GM23338 (cell line): ENCODE results near the gene TMEM161B. TPM values are rescaled to one million over a fixed set of nuclear protein-coding genes. Genes with fewer than 3 reads are reported as not detected.

Experiments used
- ATAC-seq: fragments of 200-7000 bp; cut with Tn5 transposase; 3 replicates; pipeline ENCODE4 v1.9.1; 2020
- DNase-seq: peaks from one replicate; pipeline ENCODE4 v3.0.0-alpha.2; 2015; ENCODE audit warnings: low spot score
- H2AFZ ChIP-seq: fragments of 200-600 bp; sonication (generic); 2 replicates; pipeline ENCODE4 v1.8.0; 2016; ENCODE audit warnings: antibody characterized with exemption, mild to moderate bottlenecking, moderate library complexity
- H3F3A ChIP-seq: fragments of 200-600 bp; sonication (generic); replicated peaks from 2 replicates; pipeline ENCODE4 v1.8.0; 2017; ENCODE audit warnings: antibody characterized with exemption, mixed run types, low read depth
- H3K27ac ChIP-seq: fragments of 200-600 bp; sonication (generic); 2 replicates; pipeline ENCODE4 v1.6.1; 2016; ENCODE audit warnings: low read depth
- H3K27me3 ChIP-seq: fragments of 200-600 bp; sonication (generic); 2 replicates; pipeline ENCODE4 v1.8.0; 2016; ENCODE audit warnings: mild to moderate bottlenecking, mixed run types, moderate library complexity; ENCODE audit not compliant: insufficient read depth
- H3K36me3 ChIP-seq: fragments of 200-600 bp; sonication (generic); 2 replicates; pipeline ENCODE4 v1.8.0; 2016; ENCODE audit warnings: mild to moderate bottlenecking; ENCODE audit not compliant: insufficient read depth
- H3K4me1 ChIP-seq: fragments of 200-600 bp; sonication (generic); 2 replicates; pipeline ENCODE4 v1.8.0; 2016; ENCODE audit warnings: mild to moderate bottlenecking, moderate library complexity; ENCODE audit not compliant: insufficient read depth
- H3K4me2 ChIP-seq: fragments of 200-600 bp; sonication (generic); 2 replicates; pipeline ENCODE4 v1.7.1; 2017; ENCODE audit warnings: mixed run types
- H3K4me3 ChIP-seq: fragments of 200-600 bp; sonication (generic); 2 replicates; pipeline ENCODE4 v1.6.1; 2016; ENCODE audit warnings: mixed run types
- H3K79me2 ChIP-seq: fragments of 200-600 bp; sonication (generic); replicated peaks from 2 replicates; pipeline ENCODE4 v1.8.0; 2017; ENCODE audit warnings: mild to moderate bottlenecking; ENCODE audit not compliant: insufficient read depth
- H3K9me2 ChIP-seq: fragments of 200-600 bp; sonication (generic); 2 replicates; pipeline ENCODE4 v1.8.0; 2017; ENCODE audit not compliant: insufficient read depth
- H4K20me1 ChIP-seq: fragments of 200-600 bp; sonication (generic); replicated peaks from 2 replicates; pipeline ENCODE4 v1.8.0; 2017; ENCODE audit warnings: mild to moderate bottlenecking; ENCODE audit not compliant: insufficient read depth
- H3K27ac Mint-ChIP-seq: 2 replicates; pipeline ENCODE4 v1.8.0; 2020; ENCODE audit warnings: inconsistent platforms, mild to moderate bottlenecking, moderate library complexity, mixed read lengths
- H3K27me3 Mint-ChIP-seq: 3 replicates; pipeline ENCODE4 v1.8.0; 2022; ENCODE audit warnings: low read depth, mild to moderate bottlenecking, moderate library complexity, mixed read lengths, inconsistent platforms; ENCODE audit not compliant: insufficient read depth, poor library complexity
- H3K36me3 Mint-ChIP-seq: 3 replicates; pipeline ENCODE4 v1.8.0; 2021; ENCODE audit warnings: low read depth, mild to moderate bottlenecking, inconsistent platforms, moderate library complexity, mixed read lengths
- H3K4me1 Mint-ChIP-seq: 3 replicates; pipeline ENCODE4 v1.8.0; 2020; ENCODE audit warnings: mild to moderate bottlenecking, inconsistent platforms, mixed read lengths
- H3K4me3 Mint-ChIP-seq: 3 replicates; pipeline ENCODE4 v1.8.0; 2021; ENCODE audit warnings: moderate library complexity, mild to moderate bottlenecking, inconsistent platforms, mixed read lengths
- H3K9me3 Mint-ChIP-seq: 3 replicates; pipeline ENCODE4 v1.8.0; 2020; ENCODE audit warnings: moderate library complexity, mild to moderate bottlenecking, inconsistent platforms, mixed read lengths
- CTCF ChIP-seq, 2 experiments: fragments of 200-600 bp in 1 of 2; sonication (generic) in 1 of 2; conservative IDR thresholded peaks; 2 replicates each; pipeline versions ENCODE4 v1.5.1 to v1.6.1; 2016 to 2017; ENCODE audit warnings: antibody characterized with exemption in 2 of 2, low read depth in 2 of 2, mild to moderate bottlenecking in 2 of 2, moderate library complexity in 1 of 2
- EZH2phosphoT487 ChIP-seq: fragments of 200-600 bp; sonication (generic); IDR thresholded peaks from one replicate; pipeline ENCODE4 v1.8.1; 2018; ENCODE audit warnings: antibody characterized with exemption; ENCODE audit not compliant: unreplicated experiment
- POLR2AphosphoS5 ChIP-seq: IDR thresholded peaks from 2 replicates; pipeline ENCODE4 v1.6.1; 2016; ENCODE audit warnings: antibody characterized with exemption, low read depth
- REST ChIP-seq: IDR thresholded peaks from one replicate; pipeline ENCODE4 v1.6.1; 2018; ENCODE audit warnings: antibody characterized with exemption; ENCODE audit not compliant: unreplicated experiment
- ZNF462 ChIP-seq: fragments of 250-450 bp; sonication (Bioruptor Pico); IDR thresholded peaks from 2 replicates; pipeline ENCODE4 v1.5.0; 2020; ENCODE audit warnings: mild to moderate bottlenecking, moderate library complexity
- polyA plus RNA-seq: library from polyadenylated mRNA; unstranded; fragments of >200 nt; fragmentation: Nextera tagmentation; extraction: Ambion mirVana; gene quantifications from 2 replicates; pipeline ENCODE4 v1.2.1, GENCODE V29; 2016
- total RNA-seq: library from RNA; depleted of rRNA; stranded (reverse); fragments of >200 nt; shearing (Covaris generic); gene quantifications from 2 replicates; pipeline ENCODE4 v1.2.3, GENCODE V29; 2014
- TF ChIP-seq, protein P1 (sequence below): IDR thresholded peaks from 2 replicates; pipeline ENCODE4 v1.6.1; 2016; ENCODE audit warnings: antibody characterized with exemption

TMEM161B gene
- total and polyA plus RNA-seq, 2 experiments from 2014 or later: 11.9 to 25.5 TPM

- TF ChIP-seq POLR2AphosphoS5 (no peak), CTCF (conservative IDR thresholded peaks at IDR 0.05; ENCODE audit: low read depth in 2 of 2) (no peak), REST (no peak), EZH2phosphoT487 (no peak)
- TF ChIP-seq, protein P1, sequence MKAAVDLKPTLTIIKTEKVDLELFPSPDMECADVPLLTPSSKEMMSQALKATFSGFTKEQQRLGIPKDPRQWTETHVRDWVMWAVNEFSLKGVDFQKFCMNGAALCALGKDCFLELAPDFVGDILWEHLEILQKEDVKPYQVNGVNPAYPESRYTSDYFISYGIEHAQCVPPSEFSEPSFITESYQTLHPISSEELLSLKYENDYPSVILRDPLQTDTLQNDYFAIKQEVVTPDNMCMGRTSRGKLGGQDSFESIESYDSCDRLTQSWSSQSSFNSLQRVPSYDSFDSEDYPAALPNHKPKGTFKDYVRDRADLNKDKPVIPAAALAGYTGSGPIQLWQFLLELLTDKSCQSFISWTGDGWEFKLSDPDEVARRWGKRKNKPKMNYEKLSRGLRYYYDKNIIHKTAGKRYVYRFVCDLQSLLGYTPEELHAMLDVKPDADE: no peak
- H3K4me2 ChIP-seq: peak overlapping the region; percentile 61
- Mint-ChIP-seq H3K9me3 (no peaks in the 10 kb centered on the region; the same call in 1 of the 3 replicates), H3K4me3 (no peak overlapping the region), H3K36me3 (peaks cover 8% of the 10 kb centered on the region), H3K27me3 (peaks cover 6% of the 10 kb centered on the region), H3K4me1 (peaks cover 70% of the 10 kb centered on the region), H3K27ac (peak overlapping the region; percentile 87; the same call in 1 of the 2 replicates)
- no peaks in the 10 kb centered on the region for H3K9me2 ChIP-seq
- peaks cover 63% of the 10 kb centered on the region for H3K4me1 ChIP-seq
- no peaks in the 10 kb centered on the region for H3K36me3 ChIP-seq
- no peaks in the 10 kb centered on the region for H4K20me1 ChIP-seq
- ATAC-seq (no peak), DNase-seq (no peak)
- peaks cover 95% of the 10 kb centered on the region for H3K79me2 ChIP-seq
- no peaks in the 10 kb centered on the region for H3F3A ChIP-seq
- H3K4me3 ChIP-seq: no peak overlapping the region
- H3K27ac ChIP-seq: peak overlapping the region; percentile 83
- H3K27me3 ChIP-seq: no peaks in the 10 kb centered on the region
- H2AFZ ChIP-seq: no peak overlapping the region
These were observed 19.7 kb downstream of the TMEM161B start for GRCh38 chr5:88248743-88249540.

DNA sequence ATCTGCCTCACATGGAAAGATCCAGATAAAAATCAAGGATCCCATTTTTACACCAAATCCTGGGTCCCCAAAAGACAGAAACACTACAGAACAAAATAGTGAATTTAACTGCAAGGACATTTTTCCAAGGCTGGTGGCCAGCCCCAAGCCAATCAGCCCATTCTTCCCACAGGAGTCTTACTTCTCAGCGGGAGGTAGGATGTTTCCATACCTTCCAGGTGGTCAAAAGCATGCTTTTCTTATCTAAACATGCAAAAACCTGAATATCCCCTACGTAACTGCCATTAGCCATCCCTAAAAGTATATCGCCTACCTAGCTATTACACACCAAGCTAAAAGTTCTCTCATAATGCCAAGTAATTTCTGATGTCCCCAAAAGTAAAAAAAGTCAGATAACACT lies 20.6 kb downstream of the TMEM161B start:
- ATAC-seq: peak; percentile 58
- TF ChIP-seq ZNF462: peak; percentile 27; the same call in 1 of the 2 replicates

More for the DNA sequence above, 20.6 kb downstream of the TMEM161B start:
- H3K4me1 Mint-ChIP-seq: peaks cover 72% of the 10 kb centered on the region
- peaks cover 68% of the 10 kb centered on the region for H3K4me1 ChIP-seq
- H3K9me2 ChIP-seq: no peaks in the 10 kb centered on the region
- H3K9me3 Mint-ChIP-seq: no peaks in the 10 kb centered on the region; the same call in 1 of the 3 replicates
- no peak overlapping the region for H3K4me3 Mint-ChIP-seq
- H3K4me3 ChIP-seq: no peak overlapping the region
- H3K4me2 ChIP-seq: peak overlapping the region; percentile 61
- peaks cover 95% of the 10 kb centered on the region for H3K79me2 ChIP-seq
- peaks cover 6% of the 10 kb centered on the region for H3K27me3 Mint-ChIP-seq
- no peaks in the 10 kb centered on the region for H3F3A ChIP-seq
- peaks cover 8% of the 10 kb centered on the region for H3K36me3 Mint-ChIP-seq
- no peaks in the 10 kb centered on the region for H4K20me1 ChIP-seq
- DNase-seq: peak; percentile 57
- no peak overlapping the region for H2AFZ ChIP-seq
- H3K27ac Mint-ChIP-seq: peak overlapping the region; percentile 87
- no peaks in the 10 kb centered on the region for H3K36me3 ChIP-seq
- peak overlapping the region; percentile 83 for H3K27ac ChIP-seq
- no peaks in the 10 kb centered on the region for H3K27me3 ChIP-seq
